ENCODE data around the gene SYNM.
"Not testable (repeated sequence)": the region's sequence is repeated elsewhere in the genome, so short reads cannot be mapped to it uniquely, and the experiment has no call there.

SYNM gene

DNA sequence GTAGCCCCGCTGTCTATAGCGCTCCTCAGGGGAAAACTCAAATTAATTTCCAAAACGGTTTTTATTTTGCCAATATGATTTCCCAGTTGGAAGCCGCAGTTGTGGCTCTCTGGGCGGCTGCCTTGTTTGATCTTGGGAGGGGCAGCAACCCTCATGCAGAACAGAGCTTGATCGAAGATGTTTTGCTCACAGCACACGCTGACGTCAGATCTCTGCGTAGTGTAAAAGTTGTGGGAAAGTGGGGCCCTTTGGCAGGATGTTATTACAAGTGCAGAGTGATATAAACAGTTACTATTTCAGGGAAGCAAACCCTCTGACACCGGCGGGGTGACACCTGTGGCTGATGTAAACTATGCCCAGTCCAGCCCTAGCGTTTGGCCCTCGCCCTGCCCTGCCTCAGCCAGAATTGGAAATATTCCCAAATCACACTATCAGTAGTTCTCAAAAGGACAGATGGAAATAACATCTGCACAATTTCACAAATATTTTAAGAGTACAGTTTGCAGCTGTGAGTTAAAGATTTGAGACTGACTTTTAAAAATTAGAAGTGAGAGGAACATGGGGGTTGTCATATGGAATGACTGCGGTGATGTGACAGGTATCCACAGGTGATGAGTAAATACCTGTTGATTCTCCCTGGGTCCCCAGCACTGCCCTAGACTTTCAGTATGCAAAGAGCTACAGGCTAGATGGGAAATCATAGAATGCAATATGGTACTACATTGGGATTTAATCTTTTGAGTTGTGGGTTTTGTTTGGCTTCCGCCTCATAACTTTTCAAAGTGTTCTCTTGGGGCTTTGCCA is 1.7 kb downstream of the SYNM start:
- no peak overlapping the region for H3K27ac ChIP-seq
- no peak for DNase-seq
- H3K36me3 ChIP-seq: peaks cover 16% of the 10 kb centered on the region; the same call in 1 of the 2 replicates
- H3K4me3 ChIP-seq (ENCODE audit: low read depth, low read length): no peak overlapping the region
- H3K27me3 ChIP-seq (ENCODE audit: insufficient read depth, low read depth, severe bottlenecking): no peaks in the 10 kb centered on the region
- TF ChIP-seq, protein P1, sequence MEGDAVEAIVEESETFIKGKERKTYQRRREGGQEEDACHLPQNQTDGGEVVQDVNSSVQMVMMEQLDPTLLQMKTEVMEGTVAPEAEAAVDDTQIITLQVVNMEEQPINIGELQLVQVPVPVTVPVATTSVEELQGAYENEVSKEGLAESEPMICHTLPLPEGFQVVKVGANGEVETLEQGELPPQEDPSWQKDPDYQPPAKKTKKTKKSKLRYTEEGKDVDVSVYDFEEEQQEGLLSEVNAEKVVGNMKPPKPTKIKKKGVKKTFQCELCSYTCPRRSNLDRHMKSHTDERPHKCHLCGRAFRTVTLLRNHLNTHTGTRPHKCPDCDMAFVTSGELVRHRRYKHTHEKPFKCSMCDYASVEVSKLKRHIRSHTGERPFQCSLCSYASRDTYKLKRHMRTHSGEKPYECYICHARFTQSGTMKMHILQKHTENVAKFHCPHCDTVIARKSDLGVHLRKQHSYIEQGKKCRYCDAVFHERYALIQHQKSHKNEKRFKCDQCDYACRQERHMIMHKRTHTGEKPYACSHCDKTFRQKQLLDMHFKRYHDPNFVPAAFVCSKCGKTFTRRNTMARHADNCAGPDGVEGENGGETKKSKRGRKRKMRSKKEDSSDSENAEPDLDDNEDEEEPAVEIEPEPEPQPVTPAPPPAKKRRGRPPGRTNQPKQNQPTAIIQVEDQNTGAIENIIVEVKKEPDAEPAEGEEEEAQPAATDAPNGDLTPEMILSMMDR (IDR thresholded peaks at IDR 0.05; ENCODE audit: low read depth, low read length): no peak
- H3K9me3 ChIP-seq (ENCODE audit: severe bottlenecking): no peaks in the 10 kb centered on the region

DNA sequence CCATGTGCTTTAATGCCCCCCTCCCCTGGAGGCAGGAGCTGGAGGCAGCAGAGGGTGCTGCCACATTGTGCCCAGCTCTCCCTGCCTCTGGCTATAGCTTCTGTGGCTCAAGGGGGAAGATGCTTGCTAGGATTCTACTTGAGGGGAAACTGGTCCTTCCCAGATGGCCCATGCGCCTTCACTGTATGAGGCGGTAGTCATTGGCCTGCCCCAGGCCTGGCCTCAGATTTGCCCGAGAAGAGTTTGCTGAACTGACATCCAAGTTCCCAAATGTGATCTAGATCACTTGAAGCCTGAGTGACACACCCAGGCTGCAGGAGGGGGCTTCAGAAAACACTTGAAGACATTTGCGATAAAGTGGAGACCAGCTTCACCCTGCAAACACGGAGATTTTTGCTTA is 4.1 kb downstream of the SYNM start:
- no peak for DNase-seq
- H3K4me3 ChIP-seq (ENCODE audit: low read depth, low read length): no peak overlapping the region
- TF ChIP-seq, protein P1 (IDR thresholded peaks at IDR 0.05; ENCODE audit: low read depth, low read length): no peak
- no peaks in the 10 kb centered on the region for H3K27me3 ChIP-seq (ENCODE audit: insufficient read depth, low read depth, severe bottlenecking)
- no peaks in the 10 kb centered on the region for H3K9me3 ChIP-seq (ENCODE audit: severe bottlenecking)
- peaks cover 27% of the 10 kb centered on the region for H3K36me3 ChIP-seq
- no peak overlapping the region for H3K27ac ChIP-seq

DNA sequence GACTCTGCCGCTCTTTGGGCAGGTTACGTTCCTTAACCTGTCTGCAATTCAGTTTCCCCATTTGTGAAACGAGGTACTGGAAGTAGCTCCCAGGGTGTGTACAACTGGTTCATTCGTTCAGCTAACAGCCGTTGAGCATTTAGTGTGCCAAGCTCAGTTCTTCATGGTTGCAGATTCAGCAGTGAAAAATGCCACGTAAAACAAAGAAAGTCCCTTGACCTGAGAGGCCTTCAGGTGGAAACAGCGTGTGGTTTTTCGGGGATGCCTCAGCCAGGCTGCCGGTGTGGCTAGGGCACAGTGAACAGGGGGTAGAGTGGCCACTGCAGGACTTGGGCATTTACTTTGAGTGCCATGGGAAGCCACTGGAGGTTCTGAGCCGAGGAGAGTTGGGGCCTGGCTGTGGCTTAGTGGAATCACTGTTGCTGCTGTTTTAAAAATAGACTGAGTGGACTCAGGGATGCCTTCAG is 4.7 kb downstream of the SYNM start:
- DNase-seq: no peak
- no peak overlapping the region for H3K4me3 ChIP-seq (ENCODE audit: low read depth, low read length)
- H3K27me3 ChIP-seq (ENCODE audit: insufficient read depth, low read depth, severe bottlenecking): no peaks in the 10 kb centered on the region
- H3K36me3 ChIP-seq: peaks cover 31% of the 10 kb centered on the region
- no peak overlapping the region for H3K27ac ChIP-seq
- no peaks in the 10 kb centered on the region for H3K9me3 ChIP-seq (ENCODE audit: severe bottlenecking)
- TF ChIP-seq, protein P1 (IDR thresholded peaks at IDR 0.05; ENCODE audit: low read depth, low read length): no peak

DNA sequence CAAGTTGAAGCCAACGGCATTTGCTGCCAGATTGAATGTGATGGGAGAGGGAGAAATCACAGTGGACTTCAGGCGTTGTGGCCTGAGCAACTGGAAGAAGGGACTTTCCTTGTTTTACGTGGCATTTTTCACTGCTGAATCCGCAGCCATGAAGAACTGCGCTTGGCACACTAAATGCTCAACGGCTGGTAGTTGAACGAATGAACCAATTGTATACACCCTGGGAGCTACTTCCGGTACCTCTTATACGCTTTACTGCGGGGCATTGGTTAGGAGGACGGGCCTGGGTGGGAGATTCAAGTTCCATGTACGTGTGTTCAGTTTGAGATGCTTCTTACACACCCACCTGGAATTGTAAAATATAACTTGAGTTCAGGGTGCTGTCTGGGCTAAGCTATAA is 5.2 kb downstream of the SYNM start:
- Histone ChIP-seq H3K9me3 (ENCODE audit: severe bottlenecking) (no peaks in the 10 kb centered on the region), H3K36me3 (peaks cover 36% of the 10 kb centered on the region), H3K27ac (no peak overlapping the region), H3K27me3 (ENCODE audit: insufficient read depth, low read depth, severe bottlenecking) (no peaks in the 10 kb centered on the region), H3K4me3 (ENCODE audit: low read depth, low read length) (no peak overlapping the region)
- TF ChIP-seq, protein P1 (IDR thresholded peaks at IDR 0.05; ENCODE audit: low read depth, low read length): no peak
- no peak for DNase-seq

DNA sequence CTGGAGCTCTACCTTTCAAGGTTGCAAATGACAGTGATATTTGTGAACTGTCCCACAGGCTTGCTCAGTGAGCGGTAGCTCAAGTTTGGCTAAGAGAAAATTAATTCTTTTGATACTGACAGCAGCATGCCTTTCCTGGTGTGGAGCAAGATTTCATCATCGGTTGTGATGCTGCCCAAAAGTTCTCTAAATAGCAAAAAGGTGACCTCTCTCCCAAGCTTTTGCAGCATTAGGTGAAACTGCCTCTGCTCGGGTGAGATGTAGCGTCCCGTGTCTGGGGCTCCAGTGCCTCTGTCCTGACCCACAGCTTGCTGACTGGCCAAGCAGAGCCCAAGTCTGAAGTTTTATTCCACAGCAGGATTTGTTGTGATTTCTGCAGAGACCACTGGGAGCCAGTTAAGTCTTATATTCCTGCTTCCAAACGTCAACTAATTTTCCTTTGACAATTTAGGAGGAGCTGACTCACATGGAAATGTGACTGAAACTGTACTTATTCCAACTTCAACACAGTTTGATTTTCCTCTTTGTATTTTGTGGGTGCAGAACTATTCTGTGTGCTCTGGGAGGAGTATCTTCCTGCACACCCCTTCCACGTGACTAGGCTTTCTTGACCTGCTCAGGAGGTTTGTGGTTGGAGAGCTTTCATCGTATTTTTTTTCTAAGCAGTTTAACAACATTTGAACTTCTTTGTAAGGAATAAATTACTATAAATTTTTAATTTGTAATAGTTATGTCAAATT is 5.9 kb downstream of the SYNM start:
- Histone ChIP-seq H3K36me3 (peaks cover 40% of the 10 kb centered on the region), H3K4me3 (ENCODE audit: low read depth, low read length) (no peak overlapping the region), H3K27ac (no peak overlapping the region), H3K27me3 (ENCODE audit: insufficient read depth, low read depth, severe bottlenecking) (no peaks in the 10 kb centered on the region), H3K9me3 (ENCODE audit: severe bottlenecking) (no peaks in the 10 kb centered on the region)
- TF ChIP-seq, protein P1 (IDR thresholded peaks at IDR 0.05; ENCODE audit: low read depth, low read length): no peak
- no peak for DNase-seq

DNA sequence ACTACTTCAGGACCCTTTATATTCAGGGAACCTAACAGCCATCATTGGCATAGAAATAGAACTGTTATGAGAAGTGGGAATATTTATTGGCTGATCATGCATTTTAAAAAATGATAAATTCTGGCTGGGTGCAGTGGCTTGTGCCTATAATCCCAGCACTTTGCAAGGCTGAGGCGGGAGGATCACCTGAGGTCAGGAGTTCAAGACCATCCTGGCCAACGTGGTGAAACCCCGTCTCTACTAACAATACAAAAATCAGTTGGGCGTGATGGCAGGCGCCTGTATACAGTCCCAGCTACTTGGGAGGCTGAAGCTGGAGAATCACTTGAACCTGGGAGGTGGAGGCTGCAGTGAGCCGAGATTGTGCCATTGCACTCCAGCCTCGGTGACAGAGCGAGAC is 6.8 kb downstream of the SYNM start:
- not testable (repeated sequence) for H3K27ac ChIP-seq; DNase-seq; H3K9me3 ChIP-seq (ENCODE audit: severe bottlenecking); H3K27me3 ChIP-seq (ENCODE audit: insufficient read depth, low read depth, severe bottlenecking); H3K4me3 ChIP-seq (ENCODE audit: low read depth, low read length)
- peaks cover 42% of the 10 kb centered on the region for H3K36me3 ChIP-seq

All from WERI-Rb-1 (cell line).